GM21423 (cell line): ENCODE measurements around the gene FAM9A.

Experiments used
- ATAC-seq: cut with Tn5 transposase; IDR thresholded peaks from one replicate; pipeline ENCODE4 v1.9.1; 2021; ENCODE audit warnings: mild to moderate bottlenecking, moderate library complexity; ENCODE audit not compliant: unreplicated experiment

FAM9A gene

GRCh38 chrX:8801041-8801599 is at the start of gene FAM9A:
TSS of gene FAM9A (minus strand) at chrX:8801383. CDS start at chrX:8800171, 1,212 bp downstream.
- no peak for ATAC-seq

- ATAC-seq = no peak
Observed at GRCh38 chrX:8850478-8850877, 49.3 kb upstream of the FAM9A start.

- ATAC-seq = no peak
Observed at GRCh38 chrX:8849945-8850344, 48.8 kb upstream of the FAM9A start.

GRCh38 chrX:8849458-8849857 is 48.3 kb upstream of the FAM9A start:
- no peak for ATAC-seq

GRCh38 chrX:8848911-8849310 is 47.7 kb upstream of the FAM9A start:
- ATAC-seq = no peak

- ATAC-seq = no peak
Observed at GRCh38 chrX:8848441-8848840, 47.3 kb upstream of the FAM9A start.

- ATAC-seq = no peak
Observed at GRCh38 chrX:8847360-8847759, 46.2 kb upstream of the FAM9A start.

- no peak for ATAC-seq
Observed at GRCh38 chrX:8846266-8846665, 45.1 kb upstream of the FAM9A start.

- ATAC-seq = no peak
Observed at GRCh38 chrX:8845469-8845868, 44.3 kb upstream of the FAM9A start.

GRCh38 chrX:8845060-8845459 is 43.9 kb upstream of the FAM9A start:
- ATAC-seq = no peak

GRCh38 chrX:8844157-8844556 is 43.0 kb upstream of the FAM9A start:
- no peak for ATAC-seq

GRCh38 chrX:8841911-8842310 is 40.7 kb upstream of the FAM9A start:
- ATAC-seq = no peak

- no peak for ATAC-seq
Observed at GRCh38 chrX:8834392-8834791, 33.2 kb upstream of the FAM9A start.

- ATAC-seq = no peak
Observed at GRCh38 chrX:8832582-8833378, 31.6 kb upstream of the FAM9A start.

GRCh38 chrX:8823698-8824097 is 22.5 kb upstream of the FAM9A start:
- ATAC-seq = no peak

GRCh38 chrX:8822002-8822401 is 20.8 kb upstream of the FAM9A start:
- ATAC-seq = no peak

- ATAC-seq = no peak
Observed at GRCh38 chrX:8820910-8821527, 19.8 kb upstream of the FAM9A start.

- no peak for ATAC-seq
Observed at GRCh38 chrX:8815460-8816065, 14.4 kb upstream of the FAM9A start.

GRCh38 chrX:8813036-8813435 is 11.9 kb upstream of the FAM9A start:
- no peak for ATAC-seq

GRCh38 chrX:8811611-8812010 is 10.4 kb upstream of the FAM9A start:
- no peak for ATAC-seq

- ATAC-seq = no peak
Observed at GRCh38 chrX:8808661-8809060, 7.5 kb upstream of the FAM9A start.

- no peak for ATAC-seq
Observed at GRCh38 chrX:8805974-8806373, 4.8 kb upstream of the FAM9A start.
